Effector CD4-positive, alpha-beta T cell (primary cell): Measurements from ENCODE around the gene DIMT1.

ENCODE experiments used
- DNase-seq: peaks from one replicate; pipeline ENCODE4 v3.0.0-alpha.2; 2020

The DIMT1 gene

DNA sequence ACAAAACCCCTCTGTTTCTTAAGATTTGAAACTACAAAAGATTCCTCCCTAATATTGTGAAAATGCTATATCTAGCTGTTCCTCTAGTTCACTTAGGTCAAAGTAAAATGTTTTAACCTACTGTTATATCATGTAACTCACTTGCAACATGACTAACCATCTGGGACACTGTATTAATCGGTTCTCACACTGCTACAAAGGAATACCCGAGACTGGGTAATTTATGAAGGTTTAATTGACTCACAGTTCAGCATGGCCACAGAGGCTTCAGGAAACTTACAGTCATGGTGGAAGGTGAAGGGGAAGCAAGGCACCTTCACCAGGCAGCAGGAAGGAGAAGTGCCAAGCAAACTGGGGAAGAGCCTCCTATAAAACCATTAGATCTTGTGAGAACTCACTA lies 34.7 kb downstream of the DIMT1 start:
- no peak for DNase-seq

DNA sequence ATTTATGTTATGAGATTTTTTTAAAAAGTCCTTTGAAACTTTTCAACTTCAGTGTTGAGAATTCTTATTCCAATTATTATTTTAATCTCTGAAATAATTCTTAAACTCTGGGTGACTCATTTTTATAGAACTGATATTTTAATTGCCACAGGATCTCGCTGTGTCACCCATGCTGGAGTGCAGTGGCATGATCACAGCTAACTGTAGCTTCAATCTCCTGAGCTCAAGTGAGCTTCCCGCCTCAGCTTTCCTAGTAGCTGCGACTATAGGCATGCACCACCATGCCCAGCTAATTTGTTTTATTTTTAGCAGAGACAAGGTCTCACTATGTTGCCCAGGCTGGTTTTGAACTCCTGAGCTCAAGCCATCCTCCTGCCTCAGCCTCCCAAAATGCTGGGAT lies 41.0 kb downstream of the DIMT1 start:
- DNase-seq, result no peak

DNA sequence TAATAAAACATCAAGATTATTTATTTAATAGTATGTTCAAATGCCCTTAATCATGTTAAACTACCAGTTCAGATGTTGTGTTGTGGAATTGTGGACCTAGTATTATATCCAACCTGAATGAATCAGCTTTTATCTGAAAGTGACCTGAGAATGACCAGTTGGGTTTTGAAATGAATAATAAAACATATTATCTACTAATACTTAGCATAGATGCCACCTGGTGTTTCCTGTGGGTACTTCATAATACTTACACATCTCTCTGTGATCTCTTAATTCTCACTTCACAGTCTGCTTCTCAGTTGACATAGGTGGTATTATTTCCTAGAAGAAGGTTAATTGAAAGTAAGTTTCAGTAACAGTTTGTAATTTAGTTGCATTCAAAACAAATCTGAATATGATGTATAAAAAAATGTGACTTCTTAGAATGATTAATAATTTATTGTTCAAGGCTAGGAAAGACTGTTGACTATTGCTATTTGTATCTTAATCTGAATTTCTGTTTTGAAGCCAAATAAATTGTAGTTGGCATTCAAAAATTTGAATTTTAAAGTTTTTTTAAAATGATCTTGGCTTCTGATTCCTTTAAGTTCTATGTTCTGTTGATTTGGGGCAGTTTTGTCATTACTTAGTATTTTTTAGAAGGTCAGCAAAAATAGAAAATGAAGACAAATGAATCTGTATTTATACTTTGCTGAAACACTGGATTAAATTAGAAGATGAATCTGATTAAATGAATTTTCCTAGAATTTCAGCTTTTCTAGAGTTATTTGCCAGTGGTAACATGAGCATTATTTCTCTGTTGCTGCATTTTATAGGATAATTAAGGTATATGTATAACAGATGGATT lies 49.5 kb downstream of the DIMT1 start:
- DNase-seq, result peak; percentile 41

DNA sequence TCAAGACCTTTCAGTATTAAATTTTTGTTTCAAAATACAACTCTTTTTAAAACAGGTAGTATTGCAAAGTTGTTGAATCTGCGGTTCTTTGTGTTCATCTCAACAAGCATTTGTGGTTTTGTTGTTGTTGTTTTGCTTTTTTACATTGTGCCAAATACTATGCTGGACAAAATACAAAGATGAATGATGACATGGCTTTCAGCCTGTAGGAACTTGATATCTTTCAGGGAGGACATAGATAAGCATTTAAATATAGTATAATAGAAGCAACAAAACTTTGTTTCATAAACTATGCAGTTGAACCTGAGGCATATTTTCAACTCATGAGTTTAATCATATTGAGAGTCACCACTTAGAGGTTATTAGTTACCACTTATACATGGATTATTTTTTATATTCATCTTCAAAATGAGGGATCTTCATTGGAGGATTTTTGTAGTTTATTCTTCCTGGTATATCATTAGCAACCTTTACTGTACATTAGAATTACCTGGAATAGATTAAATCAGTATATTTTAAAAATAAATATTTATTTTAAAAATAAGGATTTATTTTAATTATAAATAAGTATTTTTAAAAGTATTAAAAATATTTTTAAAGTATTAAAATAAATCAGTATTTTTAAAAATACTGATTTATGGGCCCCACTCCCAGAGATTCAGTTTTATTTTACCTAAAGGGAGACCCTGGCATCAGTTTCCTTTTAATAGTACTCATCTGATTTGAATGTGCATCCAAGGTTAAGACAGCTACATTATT lies 54.8 kb downstream of the DIMT1 start:
- DNase-seq, result no peak

DNA sequence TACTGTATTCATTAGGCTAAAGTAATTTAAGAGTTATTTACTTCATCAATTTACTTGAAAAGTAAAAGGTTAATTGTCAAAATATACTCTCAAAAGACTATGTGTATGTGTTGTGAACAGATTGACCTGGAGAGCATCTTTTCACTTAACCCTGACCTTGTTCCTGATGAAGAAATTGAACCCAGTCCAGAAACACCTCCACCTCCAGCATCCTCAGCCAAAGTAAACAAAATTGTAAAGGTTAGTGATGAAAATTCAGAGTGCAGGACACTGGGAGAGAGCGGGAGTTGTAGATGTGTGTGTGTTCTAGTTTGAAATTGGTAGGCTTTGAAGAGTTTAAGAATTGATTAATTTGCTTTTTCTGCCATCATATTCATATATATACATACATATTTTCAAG lies 55.8 kb downstream of the DIMT1 start:
- no peak for DNase-seq

DNA sequence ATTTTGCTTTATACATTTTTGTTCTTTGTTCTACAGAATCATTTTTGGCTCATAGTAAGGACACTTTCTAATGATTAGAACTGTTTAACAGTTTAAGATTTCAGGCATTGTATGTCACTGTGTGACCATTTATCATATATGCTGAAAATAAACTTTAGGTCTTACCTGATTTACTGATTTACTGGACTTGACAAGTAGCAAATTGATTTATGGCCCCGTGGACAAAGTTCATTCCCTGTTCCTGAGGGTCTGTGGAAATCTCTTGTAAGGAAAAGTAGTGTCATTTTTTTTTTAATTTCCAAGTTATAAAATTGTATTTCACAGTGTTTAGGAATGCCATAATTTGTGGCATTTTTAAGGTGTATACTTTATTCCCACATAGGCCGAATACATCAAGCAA lies 57.0 kb downstream of the DIMT1 start:
- no peak for DNase-seq

DNA sequence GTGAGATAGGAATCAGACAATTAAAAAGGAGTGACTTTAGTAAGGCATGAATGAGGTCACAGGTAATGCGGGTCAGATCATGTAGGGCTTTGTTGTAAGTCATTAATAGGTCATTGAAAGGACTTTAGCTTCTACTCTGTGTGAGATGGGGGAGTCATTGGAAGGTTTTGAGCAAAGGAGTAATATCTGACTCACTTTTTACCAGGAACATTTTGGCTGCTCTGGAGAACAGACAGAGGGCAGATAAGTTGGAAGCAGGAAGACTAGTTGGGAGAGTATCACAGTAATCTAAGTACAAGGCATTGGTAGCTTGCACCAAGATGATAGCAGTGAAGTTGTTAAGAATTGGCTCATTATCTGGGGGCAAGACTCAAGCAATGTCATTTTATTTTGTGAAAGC lies 60.3 kb downstream of the DIMT1 start:
- DNase-seq, result no peak

DNA sequence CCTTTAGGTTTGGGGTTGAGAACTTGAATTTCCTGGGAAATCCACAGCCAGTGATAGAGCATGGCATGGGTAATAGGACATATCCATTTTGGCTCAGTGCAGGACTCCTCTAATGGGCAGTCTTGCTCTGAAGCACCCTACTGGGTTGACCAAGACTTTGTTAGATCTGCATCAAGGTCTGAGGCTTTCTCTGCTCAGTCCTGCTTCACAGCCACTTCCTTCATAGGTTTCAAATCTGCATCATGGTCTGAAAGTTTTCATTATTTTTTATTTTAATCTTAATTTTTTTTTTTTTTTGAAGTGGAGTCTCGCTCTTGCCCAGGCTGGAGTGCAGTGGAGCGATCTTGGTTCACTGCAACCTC lies 61.2 kb downstream of the DIMT1 start:
- no peak for DNase-seq

DNA sequence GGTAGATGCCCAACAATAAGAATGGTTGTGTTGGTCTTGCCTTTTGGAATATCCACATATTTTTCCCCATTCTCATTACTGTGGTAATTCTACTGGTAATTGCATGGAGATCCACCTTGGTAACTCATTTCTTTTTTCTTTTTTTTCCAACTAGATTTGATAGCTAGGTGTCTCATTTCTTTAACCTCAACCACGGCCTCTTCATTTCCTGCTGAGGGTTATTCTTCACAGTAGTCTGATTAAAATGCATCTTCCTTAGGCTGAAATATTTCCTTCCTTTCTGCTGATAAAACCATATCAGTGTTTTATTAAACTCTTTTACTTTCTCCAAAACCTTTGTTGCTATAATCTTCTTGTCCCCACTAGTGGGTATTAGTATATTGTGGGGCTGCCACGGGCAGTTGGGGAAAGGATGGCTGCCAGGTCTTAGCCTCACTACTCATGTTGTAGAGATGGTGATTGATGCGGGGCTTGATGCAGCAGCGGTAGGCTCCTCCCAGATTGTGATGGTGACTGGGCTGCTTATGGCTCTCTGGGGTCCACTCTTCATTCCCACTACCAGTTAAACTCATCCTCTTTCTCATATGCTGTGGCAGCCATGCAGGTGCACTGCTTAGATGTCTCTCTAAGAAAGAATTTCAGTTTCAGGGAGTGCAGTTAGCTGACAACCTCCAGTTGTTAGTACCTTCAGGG lies 61.8 kb downstream of the DIMT1 start:
- DNase-seq, result no peak

DNA sequence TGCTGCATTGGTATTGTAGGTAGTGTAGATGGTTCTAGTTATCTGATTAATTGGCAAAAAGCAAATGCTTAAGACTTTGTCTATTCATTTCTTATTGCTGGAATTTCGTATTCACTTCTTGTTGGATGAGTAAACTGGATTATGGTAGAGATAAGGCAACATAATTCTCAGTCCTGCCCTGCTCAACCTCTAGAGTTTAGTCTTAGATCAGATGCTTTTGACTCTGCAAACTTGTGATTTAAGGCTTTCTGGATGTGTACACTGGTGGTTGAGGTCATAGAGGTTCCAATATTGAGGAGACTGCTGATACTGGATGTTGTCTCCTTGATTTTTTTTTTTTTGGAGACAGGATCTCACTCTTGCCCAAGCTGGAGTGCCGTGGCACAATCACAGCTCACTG lies 62.7 kb downstream of the DIMT1 start:
- no peak for DNase-seq

DNA sequence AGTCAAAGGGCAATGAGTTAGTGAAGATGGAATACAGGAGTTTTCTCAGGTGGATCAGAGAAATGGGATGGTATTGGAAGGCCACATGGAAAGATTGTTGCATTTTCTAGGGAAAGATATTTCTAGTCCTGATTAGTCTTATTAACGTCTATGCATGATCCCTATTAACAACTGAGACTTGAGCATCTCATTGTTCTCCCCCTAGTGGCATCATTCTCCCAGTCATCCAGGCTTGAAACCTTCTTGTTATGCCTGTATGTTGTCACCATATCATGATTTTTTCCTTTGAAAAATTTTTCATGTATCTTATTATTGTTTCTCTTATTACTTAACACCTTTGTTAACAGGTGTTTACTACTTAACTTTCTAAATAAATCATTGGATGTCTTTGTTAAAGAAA lies 63.3 kb downstream of the DIMT1 start:
- DNase-seq, result no peak
